ENCODE data around the gene SSB.

The SSB gene

GRCh38 chr2:169798397-169798717, 314 bp upstream of the SSB start:
- peaks cover 19% of the 10 kb centered on the region; the same call in 1 of the 2 replicates for H4K20me1 ChIP-seq (ENCODE audit: insufficient read depth, low read length)
- peak overlapping the region; percentile 88 for H3K9ac ChIP-seq (ENCODE audit: low read depth, low read length)
- peaks cover 28% of the 10 kb centered on the region for H3K36me3 ChIP-seq (ENCODE audit: insufficient read depth, low read length)
- H3K4me3 ChIP-seq (ENCODE audit: low read depth in 1 of 2, low read length in 2 of 2), result peak overlapping the region; percentile 91 to 93; a peak in 3 of 4 replicates
- H3K27ac ChIP-seq (ENCODE audit: low read length), result peak overlapping the region; percentile 83
- H3K4me2 ChIP-seq (ENCODE audit: insufficient read depth, low read length), result peak overlapping the region; percentile 96
- no peaks in the 10 kb centered on the region for H3K27me3 ChIP-seq (ENCODE audit: insufficient read depth, low read length, poor library complexity)
- H3K4me1 ChIP-seq (ENCODE audit: insufficient read depth, low read length), result peaks cover 42% of the 10 kb centered on the region
- ATAC-seq (ENCODE audit: insufficient read depth, low read depth) (no peak), DNase-seq (no peak)
- TF ChIP-seq EZH2 (IDR thresholded peaks at IDR 0.05; ENCODE audit: borderline replicate concordance, low read depth, low read length, severe bottlenecking), result no peak
- TF ChIP-seq CTCF (IDR thresholded peaks at IDR 0.05; ENCODE audit: borderline replicate concordance, extremely low read depth, low read length, poor library complexity, severe bottlenecking), result no peak
- H2AFZ ChIP-seq (ENCODE audit: low read depth, low read length), result peak overlapping the region; percentile 73
- peaks cover 46% of the 10 kb centered on the region for H3K79me2 ChIP-seq (ENCODE audit: insufficient read depth, low read length)
- H3K9me3 ChIP-seq (ENCODE audit: insufficient read depth, low read length, severe bottlenecking), result no peaks in the 10 kb centered on the region

GRCh38 chr2:169803480-169803879, 4.8 kb downstream of the SSB start:
- Histone ChIP-seq H2AFZ (ENCODE audit: low read depth, low read length) (no peak overlapping the region), H3K27ac (ENCODE audit: low read length) (no peak overlapping the region), H3K4me3 (ENCODE audit: low read depth in 1 of 2, low read length in 2 of 2) (no peak overlapping the region), H3K4me1 (ENCODE audit: insufficient read depth, low read length) (peaks cover 33% of the 10 kb centered on the region), H3K9ac (ENCODE audit: low read depth, low read length) (no peak overlapping the region), H3K9me3 (ENCODE audit: insufficient read depth, low read length, severe bottlenecking) (no peaks in the 10 kb centered on the region), H3K79me2 (ENCODE audit: insufficient read depth, low read length) (peaks cover 69% of the 10 kb centered on the region), H3K27me3 (ENCODE audit: insufficient read depth, low read length, poor library complexity) (no peaks in the 10 kb centered on the region), H3K36me3 (ENCODE audit: insufficient read depth, low read length) (peaks cover 65% of the 10 kb centered on the region), H4K20me1 (ENCODE audit: insufficient read depth, low read length) (peaks cover 22% of the 10 kb centered on the region; the same call in 1 of the 2 replicates), H3K4me2 (ENCODE audit: insufficient read depth, low read length) (peak overlapping the region; percentile 36; the same call in 1 of the 2 replicates)
- DNase-seq (no peak), ATAC-seq (ENCODE audit: insufficient read depth, low read depth) (no peak)
- TF ChIP-seq EZH2 (IDR thresholded peaks at IDR 0.05; ENCODE audit: borderline replicate concordance, low read depth, low read length, severe bottlenecking) (no peak), CTCF (IDR thresholded peaks at IDR 0.05; ENCODE audit: borderline replicate concordance, extremely low read depth, low read length, poor library complexity, severe bottlenecking) (no peak)

DNA sequence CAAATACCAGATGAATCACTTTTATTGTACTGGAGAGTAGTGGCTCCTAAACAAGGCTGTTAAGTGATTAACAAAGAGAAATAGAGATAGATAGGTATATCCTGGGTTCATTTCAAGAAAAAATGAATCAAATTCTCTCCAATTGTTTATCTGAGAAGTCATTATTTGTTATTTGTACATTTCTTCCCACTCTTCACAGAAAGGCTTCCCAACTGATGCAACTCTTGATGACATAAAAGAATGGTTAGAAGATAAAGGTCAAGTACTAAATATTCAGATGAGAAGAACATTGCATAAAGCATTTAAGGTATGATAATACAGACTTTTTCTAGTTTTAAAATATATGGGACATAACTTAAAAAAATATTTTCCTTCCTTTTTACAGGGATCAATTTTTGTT, 7.9 kb downstream of the SSB start:
- H3K27me3 ChIP-seq (ENCODE audit: insufficient read depth, low read length, poor library complexity), result no peaks in the 10 kb centered on the region
- ATAC-seq (ENCODE audit: insufficient read depth, low read depth), result no peak
- DNase-seq, result no peak
- peaks cover 40% of the 10 kb centered on the region for H3K79me2 ChIP-seq (ENCODE audit: insufficient read depth, low read length)
- H3K9me3 ChIP-seq (ENCODE audit: insufficient read depth, low read length, severe bottlenecking), result no peaks in the 10 kb centered on the region
- H3K9ac ChIP-seq (ENCODE audit: low read depth, low read length), result no peak overlapping the region
- no peak overlapping the region for H3K4me2 ChIP-seq (ENCODE audit: insufficient read depth, low read length)
- peaks cover 8% of the 10 kb centered on the region; the same call in 1 of the 2 replicates for H4K20me1 ChIP-seq (ENCODE audit: insufficient read depth, low read length)
- H3K4me3 ChIP-seq (ENCODE audit: low read depth in 1 of 2, low read length in 2 of 2), result no peak overlapping the region
- H3K4me1 ChIP-seq (ENCODE audit: insufficient read depth, low read length), result peaks cover 12% of the 10 kb centered on the region; the same call in 1 of the 2 replicates
- H3K36me3 ChIP-seq (ENCODE audit: insufficient read depth, low read length), result peaks cover 86% of the 10 kb centered on the region
- TF ChIP-seq CTCF (IDR thresholded peaks at IDR 0.05; ENCODE audit: borderline replicate concordance, extremely low read depth, low read length, poor library complexity, severe bottlenecking) (no peak), EZH2 (IDR thresholded peaks at IDR 0.05; ENCODE audit: borderline replicate concordance, low read depth, low read length, severe bottlenecking) (no peak)
- H3K27ac ChIP-seq (ENCODE audit: low read length), result no peak overlapping the region
- H2AFZ ChIP-seq (ENCODE audit: low read depth, low read length), result no peak overlapping the region

- peaks cover 87% of the 10 kb centered on the region for H3K36me3 ChIP-seq (ENCODE audit: insufficient read depth, low read length)
- DNase-seq, result no peak
- ATAC-seq (ENCODE audit: insufficient read depth, low read depth), result no peak
Observed at GRCh38 chr2:169808221-169808620, 9.6 kb downstream of the SSB start.

More at GRCh38 chr2:169808221-169808620, 9.6 kb downstream of the SSB start:
- Histone ChIP-seq H3K79me2 (ENCODE audit: insufficient read depth, low read length) (peaks cover 24% of the 10 kb centered on the region), H3K27ac (ENCODE audit: low read length) (no peak overlapping the region), H3K4me2 (ENCODE audit: insufficient read depth, low read length) (no peak overlapping the region), H3K4me3 (ENCODE audit: low read depth in 1 of 2, low read length in 2 of 2) (no peak overlapping the region), H3K27me3 (ENCODE audit: insufficient read depth, low read length, poor library complexity) (no peaks in the 10 kb centered on the region), H2AFZ (ENCODE audit: low read depth, low read length) (no peak overlapping the region), H3K9me3 (ENCODE audit: insufficient read depth, low read length, severe bottlenecking) (no peaks in the 10 kb centered on the region), H3K4me1 (ENCODE audit: insufficient read depth, low read length) (no peaks in the 10 kb centered on the region; the same call in 1 of the 2 replicates), H4K20me1 (ENCODE audit: insufficient read depth, low read length) (peaks cover 4% of the 10 kb centered on the region; the same call in 1 of the 2 replicates), H3K9ac (ENCODE audit: low read depth, low read length) (no peak overlapping the region)
- TF ChIP-seq EZH2 (IDR thresholded peaks at IDR 0.05; ENCODE audit: borderline replicate concordance, low read depth, low read length, severe bottlenecking) (no peak), CTCF (IDR thresholded peaks at IDR 0.05; ENCODE audit: borderline replicate concordance, extremely low read depth, low read length, poor library complexity, severe bottlenecking) (no peak)
